DMS153 treated with DMSO at 0.1 percent for 48 hours (cell line): ENCODE measurements around the gene TSC22D4.
"Not testable (repeated sequence)": the region's sequence is repeated elsewhere in the genome, so short reads cannot be mapped to it uniquely, and the experiment has no call there.

Experiments
- DNase-seq: peaks from one replicate; lab custom pipeline; 2025; ENCODE audit not compliant: unreplicated experiment; lab: John Stamatoyannopoulos, UW

The TSC22D4 gene

GRCh38 chr7:100476101-100476780 lies 2.8 kb downstream of the TSC22D4 start:
- no peak for DNase-seq

- no peak for DNase-seq
These were observed 3.5 kb downstream of the TSC22D4 start for GRCh38 chr7:100475549-100475948.

GRCh38 chr7:100472854-100473499 lies 6.0 kb downstream of the TSC22D4 start:
- DNase-seq: no peak

- no peak for DNase-seq
These were observed 6.7 kb downstream of the TSC22D4 start for GRCh38 chr7:100472121-100472851.

- DNase-seq: no peak
These were observed 8.0 kb downstream of the TSC22D4 start for GRCh38 chr7:100471021-100471420.

- peak; percentile 61 for DNase-seq
These were observed 9.6 kb downstream of the TSC22D4 start for GRCh38 chr7:100469227-100470044.

GRCh38 chr7:100467638-100468373 lies 11.2 kb downstream of the TSC22D4 start:
- DNase-seq: no peak

GRCh38 chr7:100466653-100467605 lies 12.1 kb downstream of the TSC22D4 start:
- no peak for DNase-seq

- peak; percentile 58 for DNase-seq
These were observed 13.2 kb downstream of the TSC22D4 start for GRCh38 chr7:100465702-100466311.

- no peak for DNase-seq
These were observed 13.7 kb downstream of the TSC22D4 start for GRCh38 chr7:100465299-100465698.

GRCh38 chr7:100464791-100465190 lies 14.2 kb downstream of the TSC22D4 start:
- DNase-seq: no peak

- no peak for DNase-seq
These were observed 14.8 kb downstream of the TSC22D4 start, which contains the start of gene SPACDR for GRCh38 chr7:100464210-100464660. TSS of gene SPACDR (minus strand) at chr7:100464260. CDS start at chr7:100464025, 235 bp downstream.

- no peak for DNase-seq
These were observed 22.0 kb downstream of the TSC22D4 start for GRCh38 chr7:100457033-100457432.

GRCh38 chr7:100456562-100456961 lies 22.5 kb downstream of the TSC22D4 start:
- no peak for DNase-seq

- no peak for DNase-seq
These were observed 23.8 kb downstream of the TSC22D4 start for GRCh38 chr7:100455206-100455605.

- not testable (repeated sequence) for DNase-seq
These were observed 25.2 kb downstream of the TSC22D4 start for GRCh38 chr7:100453854-100454253.

- no peak for DNase-seq
These were observed 26.5 kb downstream of the TSC22D4 start for GRCh38 chr7:100452513-100452912.

- no peak for DNase-seq
These were observed 29.7 kb downstream of the TSC22D4 start for GRCh38 chr7:100449190-100449795.
